Lung (tissue), 12 donors: ENCODE measurements around the gene CBLC. TPM values are rescaled to one million over a fixed set of nuclear protein-coding genes. Genes with fewer than 3 reads are reported as not detected.

Experiments used
- ATAC-seq: fragments of 200-7000 bp; cut with Tn5 transposase; one replicate; pipeline ENCODE4 v1.9.1; 2020; ENCODE audit warnings: moderate number of reproducible peaks; ENCODE audit not compliant: insufficient read depth, low FRiP score
- DNase-seq, 3 donors: peaks; one replicate each; pipeline ENCODE4 v3.0.0-alpha.2; 2013 to 2017
- H3K27ac ChIP-seq, 2 donors: one replicate each; pipeline ENCODE4 v1.5.1; 2013; ENCODE audit warnings: mild to moderate bottlenecking in 2 of 2, moderate library complexity in 2 of 2, control low read depth in 1 of 2, inconsistent platforms in 1 of 2, low read depth in 1 of 2, low read length in 1 of 2
- H3K27me3 ChIP-seq, 3 donors: one replicate each; pipeline ENCODE4 v1.5.1; 2013; ENCODE audit warnings: low read length in 2 of 3; ENCODE audit not compliant: control insufficient read depth in 3 of 3, insufficient read depth in 3 of 3
- H3K36me3 ChIP-seq, 4 donors: one replicate each; pipeline ENCODE4 v1.5.1; 2013; ENCODE audit warnings: low read length in 4 of 4, mild to moderate bottlenecking in 1 of 4, moderate library complexity in 1 of 4; ENCODE audit not compliant: control insufficient read depth in 4 of 4, insufficient read depth in 4 of 4
- H3K4me1 ChIP-seq, 5 donors: one replicate each; pipeline ENCODE4 v1.5.1; 2013; ENCODE audit warnings: low read length in 5 of 5, mild to moderate bottlenecking in 2 of 5, moderate library complexity in 1 of 5; ENCODE audit not compliant: control insufficient read depth in 5 of 5, insufficient read depth in 5 of 5
- H3K4me3 ChIP-seq: one replicate; pipeline ENCODE4 v1.5.1; 2013; ENCODE audit warnings: mild to moderate bottlenecking, control low read depth, moderate library complexity
- H3K9ac ChIP-seq, 2 donors: one replicate each; pipeline ENCODE4 v1.5.1; 2013; ENCODE audit warnings: low read length in 2 of 2, control low read depth in 1 of 2; ENCODE audit not compliant: insufficient read depth in 1 of 2
- H3K9me3 ChIP-seq, 4 donors: one replicate each; pipeline ENCODE4 v1.5.1; 2013; ENCODE audit warnings: low read length in 3 of 4, mild to moderate bottlenecking in 1 of 4, moderate library complexity in 1 of 4; ENCODE audit not compliant: control insufficient read depth in 4 of 4, insufficient read depth in 3 of 4
- WGBS, 2 donors: extraction: QIAGEN DNeasy Blood & Tissue Kit; methylation state at CpG; one replicate each; pipeline ENCODE4 v1.1.7; 2013; 5-methylcytosine and 5-hydroxymethylcytosine counted together
- polyA plus RNA-seq, 2 donors: library from polyadenylated mRNA; stranded (reverse); fragments of 200-250 nt; gene quantifications; one replicate each; pipeline ENCODE4 v1.2.1, GENCODE V29; 2013
- total RNA-seq, 2 donors: library from RNA; depleted of rRNA in 1 of 2; stranded (reverse); fragments of >200 nt in 1 of 2; gene quantifications; one replicate each; pipeline ENCODE4 v1.2.1, GENCODE V29; 2014 to 2021
- TF ChIP-seq, protein P1 (sequence below): IDR thresholded peaks from 2 replicates; pipeline ENCODE4 v1.5.1; 2012; ENCODE audit warnings: mild to moderate bottlenecking; ENCODE audit errors: control extremely low read depth, extremely low read depth
- donor health status: control.
- donor health status: control.
- donor health status: Bipolar disorder and iron deficiency.
- donor health status: healthy.
- donor health status: DM: yes; HTN: yes; CAD: no.

CBLC gene
- total and polyA plus RNA-seq, 4 donors, result 4.0 to 5.5 (median 5.1) TPM

DNA sequence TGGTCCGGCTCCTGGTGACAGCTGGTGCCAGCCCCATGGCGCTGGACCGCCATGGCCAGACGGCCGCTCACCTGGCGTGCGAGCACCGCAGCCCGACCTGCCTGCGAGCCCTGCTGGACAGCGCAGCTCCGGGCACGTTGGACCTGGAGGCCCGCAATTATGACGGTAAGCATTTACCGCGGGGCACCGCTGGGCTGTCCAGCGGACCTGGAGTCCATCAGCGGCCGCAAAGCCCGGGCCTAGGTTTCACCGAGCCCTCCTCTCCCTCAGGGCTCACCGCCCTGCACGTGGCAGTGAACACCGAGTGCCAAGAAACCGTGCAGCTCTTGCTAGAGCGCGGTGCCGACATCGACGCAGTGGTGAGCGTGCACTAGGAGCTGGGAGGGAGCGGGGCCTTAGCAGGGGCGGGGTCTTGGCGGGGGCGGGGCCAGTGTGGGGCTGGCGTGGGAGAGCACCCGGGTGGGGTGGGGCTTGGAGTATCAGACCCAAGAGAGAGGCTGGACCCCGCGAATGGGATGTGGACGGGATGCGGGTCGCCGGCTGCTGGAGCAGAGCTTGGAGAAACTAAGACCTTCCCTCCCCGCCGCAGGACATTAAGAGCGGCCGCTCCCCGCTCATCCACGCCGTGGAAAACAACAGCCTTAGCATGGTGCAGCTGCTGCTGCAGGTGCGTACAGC lies 20.5 kb upstream of the CBLC start:
- ATAC-seq (no peak), DNase-seq (peak; percentile 56 to 71 (median 68))
- TF ChIP-seq, protein P1, sequence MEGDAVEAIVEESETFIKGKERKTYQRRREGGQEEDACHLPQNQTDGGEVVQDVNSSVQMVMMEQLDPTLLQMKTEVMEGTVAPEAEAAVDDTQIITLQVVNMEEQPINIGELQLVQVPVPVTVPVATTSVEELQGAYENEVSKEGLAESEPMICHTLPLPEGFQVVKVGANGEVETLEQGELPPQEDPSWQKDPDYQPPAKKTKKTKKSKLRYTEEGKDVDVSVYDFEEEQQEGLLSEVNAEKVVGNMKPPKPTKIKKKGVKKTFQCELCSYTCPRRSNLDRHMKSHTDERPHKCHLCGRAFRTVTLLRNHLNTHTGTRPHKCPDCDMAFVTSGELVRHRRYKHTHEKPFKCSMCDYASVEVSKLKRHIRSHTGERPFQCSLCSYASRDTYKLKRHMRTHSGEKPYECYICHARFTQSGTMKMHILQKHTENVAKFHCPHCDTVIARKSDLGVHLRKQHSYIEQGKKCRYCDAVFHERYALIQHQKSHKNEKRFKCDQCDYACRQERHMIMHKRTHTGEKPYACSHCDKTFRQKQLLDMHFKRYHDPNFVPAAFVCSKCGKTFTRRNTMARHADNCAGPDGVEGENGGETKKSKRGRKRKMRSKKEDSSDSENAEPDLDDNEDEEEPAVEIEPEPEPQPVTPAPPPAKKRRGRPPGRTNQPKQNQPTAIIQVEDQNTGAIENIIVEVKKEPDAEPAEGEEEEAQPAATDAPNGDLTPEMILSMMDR, result no peak
- WGBS, 2 donors, result 67 to 83% methylated on average over 53 of the region's 53 CpGs
- peak overlapping the region; percentile 18 for H3K4me3 ChIP-seq
- no peaks in the 10 kb centered on the region for H3K27me3 ChIP-seq
- H3K4me1 ChIP-seq, result peaks cover 14 to 40% (median 28%) of the 10 kb centered on the region in 5 donors
- H3K9me3 ChIP-seq, result no peaks in the 10 kb centered on the region
- no peak overlapping the region for H3K9ac ChIP-seq
- H3K36me3 ChIP-seq, result peaks cover 0 to 37% (median 4%) of the 10 kb centered on the region in 4 donors
- peak overlapping the region; percentile 80 to 81 for H3K27ac ChIP-seq

DNA sequence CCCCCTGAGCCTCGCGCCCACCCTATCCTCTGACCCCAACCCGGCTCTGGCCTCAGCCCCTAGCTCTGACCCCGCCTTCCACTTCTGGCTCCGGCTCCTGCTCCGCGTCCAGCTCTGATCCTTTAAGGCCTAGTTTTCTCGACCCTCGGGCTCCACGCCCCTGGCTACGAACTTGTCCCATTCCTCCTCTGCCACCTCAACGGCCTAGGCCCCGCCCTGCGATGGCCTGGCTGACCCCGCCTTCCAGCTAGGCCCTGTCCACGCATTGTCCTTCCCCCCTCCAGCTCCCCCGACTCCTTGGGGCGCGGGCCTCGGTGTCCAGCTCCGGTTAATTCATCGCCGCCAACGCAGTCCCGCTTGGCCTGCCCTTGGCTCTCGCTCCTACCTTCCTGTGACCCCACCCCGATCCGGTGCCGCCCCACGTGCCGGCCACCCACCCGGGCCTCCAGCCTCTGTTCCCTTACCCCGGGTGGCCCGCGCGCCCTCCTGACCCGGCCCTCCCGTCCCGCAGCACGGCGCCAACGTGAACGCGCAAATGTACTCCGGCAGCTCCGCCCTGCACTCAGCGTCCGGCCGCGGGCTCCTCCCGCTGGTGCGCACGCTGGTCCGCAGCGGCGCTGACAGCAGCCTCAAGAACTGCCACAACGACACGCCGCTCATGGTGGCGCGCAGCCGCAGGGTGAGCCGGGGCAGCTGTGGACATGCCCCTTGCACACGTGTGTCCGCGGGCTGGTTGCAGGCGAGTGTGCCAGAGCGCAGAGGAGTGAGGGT lies 19.8 kb upstream of the CBLC start:
- peak overlapping the region in 1 of 2 donors; percentile 32 for H3K9ac ChIP-seq
- DNase-seq (peak; percentile 77 to 91 (median 83)), ATAC-seq (no peak)
- H3K36me3 ChIP-seq, result peaks cover 0 to 32% (median 4%) of the 10 kb centered on the region in 4 donors
- peaks cover 13 to 37% (median 23%) of the 10 kb centered on the region in 5 donors for H3K4me1 ChIP-seq
- TF ChIP-seq, protein P1, result no peak
- H3K27me3 ChIP-seq, result no peaks in the 10 kb centered on the region
- H3K27ac ChIP-seq, result peak overlapping the region; percentile 80 to 81
- peak overlapping the region; percentile 18 for H3K4me3 ChIP-seq
- 43 to 72% methylated on average over 68 of the region's 68 CpGs for WGBS, 2 donors
- H3K9me3 ChIP-seq, result no peaks in the 10 kb centered on the region

DNA sequence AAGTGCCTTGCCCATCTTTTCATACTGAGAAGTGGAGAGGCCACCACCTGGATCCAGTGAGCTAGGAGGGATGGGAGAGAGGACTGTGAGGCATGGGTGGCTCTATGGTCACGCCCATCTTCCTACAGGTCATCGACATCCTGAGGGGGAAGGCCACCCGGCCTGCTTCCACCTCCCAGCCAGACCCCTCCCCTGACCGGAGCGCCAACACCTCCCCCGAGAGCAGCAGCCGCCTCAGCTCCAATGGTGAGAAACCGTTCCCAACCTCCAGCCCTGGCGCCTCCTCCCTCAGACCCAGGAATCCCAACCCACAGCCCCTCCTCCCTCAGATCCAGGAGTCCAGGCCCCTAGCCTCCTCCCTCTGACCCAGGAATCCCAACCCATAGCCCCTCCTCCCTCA lies 19.1 kb upstream of the CBLC start:
- Histone ChIP-seq H3K4me3 (no peak overlapping the region), H3K27me3 (no peaks in the 10 kb centered on the region), H3K9ac (no peak overlapping the region), H3K27ac (peak overlapping the region in 1 of 2 donors; percentile 80), H3K36me3 (peaks cover 0 to 32% (median 4%) of the 10 kb centered on the region in 4 donors), H3K4me1 (peaks cover 9 to 33% (median 20%) of the 10 kb centered on the region in 5 donors), H3K9me3 (no peaks in the 10 kb centered on the region)
- TF ChIP-seq, protein P1, result no peak
- ATAC-seq (no peak), DNase-seq (peak in 1 of 3 donors; percentile 29)
- WGBS, 2 donors, result 72 to 86% methylated on average over 9 of the region's 9 CpGs
